Measurements from ENCODE around the gene SLC15A5.
A peak's percentile ranks its signal among the peaks of the same experiment; 100 is the strongest.

Gene SLC15A5

GRCh38 chr12:16260206-16260605, 17.3 kb downstream of the SLC15A5 start:
- no peak for DNase-seq

GRCh38 chr12:16258963-16259362, 18.5 kb downstream of the SLC15A5 start:
- DNase-seq, result no peak

- no peak for DNase-seq
Observed at GRCh38 chr12:16246264-16246663, 31.2 kb downstream of the SLC15A5 start.

- no peak for DNase-seq
Observed at GRCh38 chr12:16245209-16245608, 32.3 kb downstream of the SLC15A5 start.

DNA sequence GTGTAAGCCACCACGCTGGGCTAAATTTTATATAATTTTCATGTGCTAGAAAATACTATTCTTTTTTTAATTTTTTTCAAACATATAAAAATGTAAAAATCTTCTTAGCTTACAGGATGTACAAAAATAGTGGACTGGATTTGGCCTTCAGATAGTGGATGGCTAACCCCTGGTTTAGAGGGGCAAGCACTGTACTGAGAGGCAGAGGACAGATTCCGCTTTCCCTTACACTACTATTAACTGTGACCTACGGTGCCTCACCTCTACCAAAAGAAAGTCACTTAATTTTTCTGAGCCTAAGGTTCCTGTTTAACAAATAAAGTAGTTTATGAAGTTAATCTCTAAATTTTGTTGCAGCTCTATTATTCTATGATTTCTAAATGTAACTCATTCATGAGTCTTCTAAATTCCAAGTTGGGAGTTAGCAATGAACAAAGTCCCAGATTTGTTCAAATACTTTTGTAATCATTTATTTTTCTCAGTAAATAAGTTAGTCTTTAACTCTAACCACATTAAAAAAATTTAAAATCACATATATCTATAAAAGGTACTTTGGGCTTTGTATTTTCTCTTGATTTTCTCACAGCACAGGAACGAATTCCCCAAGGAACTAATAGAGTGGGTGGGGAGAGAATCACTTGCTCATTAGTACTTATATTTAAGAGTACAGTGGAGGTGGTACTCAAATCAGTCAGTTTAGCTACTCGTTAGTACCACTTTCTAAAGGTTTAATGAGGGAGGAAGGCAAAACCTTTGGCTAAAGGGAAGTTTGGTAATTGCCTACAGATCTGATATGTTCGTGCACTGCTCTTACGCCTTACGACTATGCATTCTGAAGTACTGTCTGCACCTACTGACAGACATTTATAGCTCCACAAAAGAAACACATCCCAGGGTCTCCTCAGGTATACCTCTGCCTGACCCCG, 33.7 kb downstream of the SLC15A5 start:
- DNase-seq, result no peak

- no peak for DNase-seq
Observed at GRCh38 chr12:16241346-16241745, 36.1 kb downstream of the SLC15A5 start.

GRCh38 chr12:16238661-16239060, 38.8 kb downstream of the SLC15A5 start:
- DNase-seq, result no peak

- DNase-seq, result no peak
Observed at GRCh38 chr12:16229676-16230075, 47.8 kb downstream of the SLC15A5 start.

- DNase-seq, result no peak
Observed at GRCh38 chr12:16228067-16228466, 49.4 kb downstream of the SLC15A5 start.

DNA sequence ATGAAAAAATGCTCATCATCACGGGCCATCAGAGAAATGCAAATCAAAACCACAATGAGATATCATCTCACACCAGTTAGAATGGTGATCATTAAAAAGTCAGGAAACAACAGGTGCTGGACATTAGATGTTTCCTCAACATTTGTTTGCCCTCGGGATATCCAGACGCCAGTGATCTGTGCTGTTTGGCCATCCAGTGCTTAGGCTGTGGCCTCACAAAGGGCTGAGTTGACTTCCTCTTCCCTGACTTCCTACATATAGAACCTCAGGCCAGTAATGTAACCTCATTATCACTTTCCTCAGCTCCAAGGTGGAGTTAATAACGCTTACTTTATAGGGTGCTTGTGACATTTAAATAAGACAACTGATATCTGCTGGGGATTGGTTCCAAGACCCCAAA, 51.8 kb downstream of the SLC15A5 start:
- no peak for DNase-seq

- no peak for DNase-seq
Observed at GRCh38 chr12:16224196-16224595, 53.3 kb downstream of the SLC15A5 start.

DNA sequence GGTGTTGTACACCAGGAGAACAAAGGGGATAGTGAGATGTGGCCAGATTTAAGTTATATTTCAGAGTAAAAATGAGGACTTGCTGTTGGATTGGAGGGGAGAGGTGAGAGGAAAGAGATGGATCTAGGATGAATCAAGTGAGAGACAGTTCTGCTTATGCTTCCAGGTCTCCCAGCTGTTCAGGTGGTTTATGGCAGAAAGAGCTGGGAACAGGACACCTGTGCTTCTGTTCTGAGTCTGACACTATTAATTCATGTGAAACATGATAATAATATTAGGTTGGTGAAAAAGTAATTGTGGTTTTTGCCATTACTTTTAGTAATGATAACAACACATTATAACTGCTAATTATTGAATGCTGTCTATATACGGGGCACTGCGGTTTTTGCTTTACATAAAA, 55.7 kb downstream of the SLC15A5 start:
- no peak for DNase-seq

GRCh38 chr12:16220120-16220519, 57.4 kb downstream of the SLC15A5 start:
- no peak for DNase-seq

DNA sequence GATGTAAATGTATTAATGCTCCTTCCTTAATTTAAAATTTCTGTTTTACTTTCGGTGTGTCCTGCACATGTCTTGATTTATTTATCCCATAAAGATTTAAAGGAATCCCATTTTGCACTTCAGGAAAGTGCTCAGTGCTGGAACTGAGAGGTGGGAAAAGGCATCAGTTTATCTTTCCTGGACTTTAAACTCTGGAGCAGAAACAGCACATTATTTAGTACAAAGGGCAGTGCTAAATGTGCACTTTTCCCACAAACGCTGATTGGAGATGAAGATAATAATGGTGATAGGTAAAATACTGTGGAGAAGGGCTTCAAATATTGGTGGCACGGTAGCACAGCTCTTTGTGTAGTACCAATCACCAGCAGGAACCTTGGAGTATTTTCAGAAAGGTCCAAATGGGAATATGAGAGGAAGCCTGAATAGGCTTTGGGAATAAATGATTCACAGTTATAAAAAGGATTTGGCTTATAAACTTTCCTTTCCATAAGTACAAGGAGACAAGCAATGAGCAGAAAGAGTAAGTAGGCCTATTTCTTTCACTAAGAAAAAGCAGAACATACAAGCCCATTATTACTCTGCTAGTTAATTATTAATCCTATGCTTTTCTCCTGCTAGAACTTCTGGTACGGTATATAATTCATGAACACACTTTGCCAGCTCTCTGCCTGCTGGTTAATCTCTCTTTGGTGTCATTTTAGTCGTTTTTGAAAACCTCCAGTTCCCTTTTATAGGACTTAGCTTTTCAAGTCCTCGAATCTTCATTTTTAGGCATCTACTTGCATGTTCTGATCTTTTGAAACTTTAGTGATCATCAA, 58.3 kb downstream of the SLC15A5 start:
- DNase-seq, result no peak

- DNase-seq, result no peak
Observed at GRCh38 chr12:16218234-16218633, 59.3 kb downstream of the SLC15A5 start.

DNA sequence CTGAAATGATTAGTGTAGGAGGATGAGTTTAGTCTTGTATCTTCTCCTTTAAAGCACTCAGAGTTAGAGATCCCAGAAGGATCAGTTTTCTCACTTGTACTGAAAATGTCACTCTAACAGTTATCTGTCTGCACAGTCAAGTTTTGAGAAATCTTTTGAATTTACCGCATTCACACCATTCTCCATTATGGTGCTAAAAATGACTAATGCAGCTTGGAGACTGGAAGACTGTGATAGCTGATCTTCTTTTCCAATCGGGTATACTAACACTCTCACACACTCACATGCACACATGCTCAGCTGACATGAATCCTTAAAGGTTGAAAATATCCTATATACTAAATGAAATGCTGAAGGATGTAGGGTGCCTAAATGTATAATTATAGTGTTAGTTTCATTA, 65.8 kb downstream of the SLC15A5 start:
- no peak for DNase-seq

- DNase-seq, result peak; percentile 6 to 20
Observed at GRCh38 chr12:16198884-16199283, 78.6 kb downstream of the SLC15A5 start.

- no peak for DNase-seq
Observed at GRCh38 chr12:16197600-16197999, 79.9 kb downstream of the SLC15A5 start.

GRCh38 chr12:16189849-16190248, 87.6 kb downstream of the SLC15A5 start:
- DNase-seq, result no peak

GRCh38 chr12:16187660-16188059, 89.8 kb downstream of the SLC15A5 start:
- no peak for DNase-seq

- no peak for DNase-seq
Observed at GRCh38 chr12:16184681-16185080, 92.8 kb downstream of the SLC15A5 start.

- DNase-seq, result no peak
Observed at GRCh38 chr12:16183541-16183940, 93.9 kb downstream of the SLC15A5 start.

DNA sequence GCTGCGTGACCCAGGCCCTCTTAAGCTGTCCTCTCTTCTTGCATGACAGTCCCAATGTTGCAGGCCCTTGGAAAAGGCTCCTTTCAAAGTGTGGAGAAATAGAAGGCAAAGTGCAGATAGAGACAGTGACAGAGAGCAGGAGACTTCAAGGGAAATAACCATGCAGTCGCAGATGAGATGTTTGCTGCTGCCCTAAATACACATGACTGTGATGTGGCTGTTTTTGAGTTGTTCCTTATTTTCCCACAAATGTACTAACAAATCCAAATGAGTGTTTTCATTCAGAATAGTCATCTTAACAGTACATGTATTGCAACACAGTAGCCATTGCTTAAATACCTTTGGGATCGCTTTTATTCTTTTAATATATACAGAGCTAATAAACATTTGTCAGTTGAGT, 101.6 kb downstream of the SLC15A5 start:
- no peak for DNase-seq

- no peak for DNase-seq
Observed at GRCh38 chr12:16174282-16174681, 103.2 kb downstream of the SLC15A5 start.
